ENCODE measurements around the gene KRT74.

DNA sequence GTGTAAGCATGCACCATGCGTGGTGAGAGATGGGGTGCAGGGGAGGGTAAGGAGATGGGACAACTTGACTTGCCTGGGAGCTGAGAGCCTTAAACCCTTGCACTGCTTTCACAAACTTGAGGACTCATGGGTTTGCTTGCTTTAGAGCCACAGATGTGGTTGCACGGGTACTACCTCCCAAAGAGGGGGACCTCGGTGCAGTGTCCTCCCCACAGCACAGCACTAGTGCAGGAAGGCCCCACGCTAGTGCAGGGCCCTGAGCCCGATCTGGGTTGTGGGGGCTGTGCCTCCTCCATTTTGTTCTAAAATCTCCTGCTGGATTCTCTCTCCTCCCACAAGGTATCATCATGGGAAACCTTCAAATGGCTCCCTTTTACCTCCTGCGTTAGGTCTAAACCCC is 16.4 kb upstream of the KRT74 start:
- TF ChIP-seq, protein P1, sequence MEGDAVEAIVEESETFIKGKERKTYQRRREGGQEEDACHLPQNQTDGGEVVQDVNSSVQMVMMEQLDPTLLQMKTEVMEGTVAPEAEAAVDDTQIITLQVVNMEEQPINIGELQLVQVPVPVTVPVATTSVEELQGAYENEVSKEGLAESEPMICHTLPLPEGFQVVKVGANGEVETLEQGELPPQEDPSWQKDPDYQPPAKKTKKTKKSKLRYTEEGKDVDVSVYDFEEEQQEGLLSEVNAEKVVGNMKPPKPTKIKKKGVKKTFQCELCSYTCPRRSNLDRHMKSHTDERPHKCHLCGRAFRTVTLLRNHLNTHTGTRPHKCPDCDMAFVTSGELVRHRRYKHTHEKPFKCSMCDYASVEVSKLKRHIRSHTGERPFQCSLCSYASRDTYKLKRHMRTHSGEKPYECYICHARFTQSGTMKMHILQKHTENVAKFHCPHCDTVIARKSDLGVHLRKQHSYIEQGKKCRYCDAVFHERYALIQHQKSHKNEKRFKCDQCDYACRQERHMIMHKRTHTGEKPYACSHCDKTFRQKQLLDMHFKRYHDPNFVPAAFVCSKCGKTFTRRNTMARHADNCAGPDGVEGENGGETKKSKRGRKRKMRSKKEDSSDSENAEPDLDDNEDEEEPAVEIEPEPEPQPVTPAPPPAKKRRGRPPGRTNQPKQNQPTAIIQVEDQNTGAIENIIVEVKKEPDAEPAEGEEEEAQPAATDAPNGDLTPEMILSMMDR (IDR thresholded peaks at IDR 0.05): no peak
- TF ChIP-seq POLR2A (IDR thresholded peaks at IDR 0.05): no peak
